Neuronal stem cell (in vitro differentiated cells): Measurements from ENCODE around the gene RASSF5.

Experiments used
- DNase-seq: peaks from one replicate; pipeline ENCODE4 v3.0.0-alpha.2; 2013; ENCODE audit warnings: low spot score
- H2AFZ ChIP-seq: one replicate; pipeline ENCODE4 v1.6.1; 2013; ENCODE audit warnings: mild to moderate bottlenecking, low read length, inconsistent platforms
- H2AK5ac ChIP-seq: 2 replicates; pipeline ENCODE4 v1.6.1; 2013; ENCODE audit warnings: low read depth, mild to moderate bottlenecking, inconsistent platforms, low read length, moderate library complexity, mixed read lengths
- H2BK120ac ChIP-seq: 2 replicates; pipeline ENCODE4 v1.6.1; 2013; ENCODE audit warnings: low read depth, mild to moderate bottlenecking, inconsistent platforms, low read length, moderate library complexity, mixed read lengths
- H2BK12ac ChIP-seq: one replicate; pipeline ENCODE4 v1.6.1; 2013; ENCODE audit warnings: low read length, inconsistent platforms
- H2BK15ac ChIP-seq: 2 replicates; pipeline ENCODE4 v1.6.1; 2013; ENCODE audit warnings: mild to moderate bottlenecking, low read length, inconsistent platforms, mixed read lengths
- H2BK5ac ChIP-seq: one replicate; pipeline ENCODE4 v1.6.1; 2013; ENCODE audit warnings: inconsistent platforms, mild to moderate bottlenecking, low read length, moderate library complexity
- H3K14ac ChIP-seq: one replicate; pipeline ENCODE4 v1.6.1; 2013; ENCODE audit warnings: low read length, inconsistent platforms
- H3K18ac ChIP-seq: 2 replicates; pipeline ENCODE4 v1.6.1; 2013; ENCODE audit warnings: low read length, inconsistent platforms
- H3K23ac ChIP-seq: 2 replicates; pipeline ENCODE4 v1.6.1; 2013; ENCODE audit warnings: low read depth, mild to moderate bottlenecking, mixed read lengths, low read length, inconsistent platforms; ENCODE audit not compliant: poor library complexity
- H3K27ac ChIP-seq: replicated peaks from 3 replicates; pipeline ENCODE4 v1.5.1; 2013; ENCODE audit warnings: low read length, inconsistent platforms
- H3K27me3 ChIP-seq, 3 experiments: 2 replicates each; pipeline ENCODE4 v1.6.1; 2013; ENCODE audit warnings: low read length in 3 of 3, mild to moderate bottlenecking in 2 of 3, inconsistent platforms in 1 of 3, low read depth in 1 of 3, mixed read lengths in 1 of 3, moderate library complexity in 1 of 3; ENCODE audit not compliant: control insufficient read depth in 3 of 3, insufficient read depth in 3 of 3
- H3K36me3 ChIP-seq, 2 donors: replicated peaks in 1 of 2; 2 replicates each; pipeline ENCODE4 v1.6.1; 2013; ENCODE audit warnings: low read length in 2 of 2; ENCODE audit not compliant: control insufficient read depth in 2 of 2, insufficient read depth in 2 of 2
- H3K4ac ChIP-seq: 2 replicates; pipeline ENCODE4 v1.6.1; 2013; ENCODE audit warnings: inconsistent platforms, mild to moderate bottlenecking, low read length, moderate library complexity
- H3K4me1 ChIP-seq, 2 donors: 1 replicate in 1 of 2; 2 replicates in 1 of 2; pipeline ENCODE4 v1.6.1; 2013; ENCODE audit warnings: low read length in 2 of 2, low read depth in 1 of 2; ENCODE audit not compliant: control insufficient read depth in 2 of 2, insufficient read depth in 1 of 2
- H3K4me2 ChIP-seq: one replicate; pipeline ENCODE4 v1.6.1; 2013; ENCODE audit warnings: mild to moderate bottlenecking, low read length, inconsistent platforms; ENCODE audit not compliant: insufficient read depth, poor library complexity, severe bottlenecking
- H3K4me3 ChIP-seq, 2 donors: 2 replicates each; pipeline ENCODE4 v1.5.1; 2013; ENCODE audit warnings: low read length in 2 of 2, mild to moderate bottlenecking in 2 of 2, inconsistent platforms in 1 of 2, moderate library complexity in 1 of 2
- H3K79me1 ChIP-seq: one replicate; pipeline ENCODE4 v1.6.1; 2013; ENCODE audit warnings: low read depth, mild to moderate bottlenecking, inconsistent platforms, low read length, moderate library complexity
- H3K9ac ChIP-seq: one replicate; pipeline ENCODE4 v1.6.1; 2013; ENCODE audit warnings: mild to moderate bottlenecking, low read depth, low read length, inconsistent platforms; ENCODE audit not compliant: poor library complexity
- H3K9me3 ChIP-seq, 2 donors: replicated peaks in 1 of 2; 2 replicates each; pipeline versions ENCODE3 to v1.6.1; 2013; ENCODE audit warnings: low read length in 2 of 2, mild to moderate bottlenecking in 2 of 2, inconsistent platforms in 1 of 2, low read depth in 1 of 2, mixed read lengths in 1 of 2, moderate library complexity in 1 of 2; ENCODE audit not compliant: control insufficient read depth in 2 of 2, insufficient read depth in 1 of 2
- H4K8ac ChIP-seq: one replicate; pipeline ENCODE4 v1.6.1; 2013; ENCODE audit warnings: low read depth, mild to moderate bottlenecking, inconsistent platforms, low read length, moderate library complexity
- H4K91ac ChIP-seq: one replicate; pipeline ENCODE4 v1.6.1; 2013; ENCODE audit warnings: low read length, low read depth, mild to moderate bottlenecking, inconsistent platforms; ENCODE audit not compliant: poor library complexity
- WGBS, 2 donors: extraction: QIAGEN DNeasy Blood & Tissue Kit; methylation state at CpG; one replicate each; pipeline ENCODE4 v1.1.7; 2013; ENCODE audit warnings: missing lambda C conversion rate in 2 of 2, mixed read lengths in 1 of 2; ENCODE audit not compliant: insufficient read length in 2 of 2, insufficient replicate concordance in 1 of 2; ENCODE audit errors: extremely low coverage in 2 of 2; 5-methylcytosine and 5-hydroxymethylcytosine counted together

The RASSF5 gene

DNA sequence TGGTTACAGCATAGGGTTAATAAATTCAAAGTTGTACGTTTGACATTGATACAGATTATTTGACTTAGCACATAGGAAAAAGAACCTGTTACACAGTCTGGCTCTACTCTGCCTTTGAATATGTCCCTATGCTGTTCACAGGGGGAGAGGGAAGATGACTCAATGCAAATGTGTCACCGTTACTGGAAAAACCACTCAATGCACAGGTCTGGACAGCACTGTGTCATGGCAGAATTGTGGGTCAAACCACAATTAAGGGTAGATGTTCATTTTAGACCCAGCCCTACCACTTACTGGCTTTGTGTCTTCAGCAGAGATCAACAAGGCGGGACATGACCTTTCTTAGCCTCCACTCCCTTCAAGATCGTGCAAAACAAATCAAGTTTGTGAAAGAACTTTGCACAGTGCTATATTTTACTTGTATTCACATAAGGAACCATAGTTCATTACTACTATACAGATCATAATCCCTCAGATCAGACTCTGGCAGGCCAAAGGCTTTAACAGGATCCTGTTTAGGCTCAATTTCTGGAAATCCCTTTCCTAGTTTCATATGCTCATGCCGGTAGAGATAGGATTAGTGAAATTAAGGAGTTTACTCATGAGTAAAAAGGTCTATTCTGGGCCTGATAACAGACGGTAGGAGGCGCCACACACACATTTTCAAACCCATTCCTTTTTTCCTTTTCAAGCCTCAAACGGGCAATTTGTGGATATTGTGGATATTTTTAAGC is 82.9 kb downstream of the RASSF5 start:
- Histone ChIP-seq H4K8ac (no peak overlapping the region), H3K4me1 (peaks cover 8 to 12% of the 10 kb centered on the region in 2 donors), H2BK5ac (no peak overlapping the region), H2AK5ac (no peak overlapping the region), H2BK12ac (no peak overlapping the region), H3K4me2 (no peak overlapping the region), H2BK120ac (no peak overlapping the region), H3K9ac (no peak overlapping the region), H3K23ac (no peak overlapping the region), H3K27me3 (no peaks in the 10 kb centered on the region), H2BK15ac (no peak overlapping the region), H3K79me1 (no peaks in the 10 kb centered on the region), H3K9me3 (no peaks in the 10 kb centered on the region), H3K4me3 (no peak overlapping the region), H4K91ac (no peak overlapping the region), H2AFZ (no peak overlapping the region), H3K36me3 (peaks cover 8 to 64% of the 10 kb centered on the region in 2 donors), H3K4ac (no peak overlapping the region), H3K14ac (no peak overlapping the region), H3K27ac (no peak overlapping the region), H3K18ac (no peak overlapping the region)
- DNase-seq = no peak
- no CpG with 5 or more reads among the region's 8 CpGs for WGBS, 2 donors

GRCh38 chr1:206591226-206591625 is 83.9 kb downstream of the RASSF5 start:
- Histone ChIP-seq H3K4ac (no peak overlapping the region), H2BK15ac (no peak overlapping the region), H3K14ac (no peak overlapping the region), H2AFZ (no peak overlapping the region), H3K23ac (no peak overlapping the region), H3K4me3 (no peak overlapping the region), H4K91ac (no peak overlapping the region), H3K36me3 (peaks cover 8 to 74% of the 10 kb centered on the region in 2 donors), H2BK5ac (no peak overlapping the region), H2BK12ac (no peak overlapping the region), H3K79me1 (no peaks in the 10 kb centered on the region), H4K8ac (no peak overlapping the region), H3K4me1 (peaks cover 8 to 12% of the 10 kb centered on the region in 2 donors), H3K27ac (peak overlapping the region; percentile 29), H3K18ac (no peak overlapping the region), H2BK120ac (no peak overlapping the region), H3K9ac (no peak overlapping the region), H3K4me2 (no peak overlapping the region), H2AK5ac (no peak overlapping the region), H3K27me3 (no peaks in the 10 kb centered on the region), H3K9me3 (no peaks in the 10 kb centered on the region)
- WGBS, 2 donors = no CpG with 5 or more reads among the region's 5 CpGs
- no peak for DNase-seq

DNA sequence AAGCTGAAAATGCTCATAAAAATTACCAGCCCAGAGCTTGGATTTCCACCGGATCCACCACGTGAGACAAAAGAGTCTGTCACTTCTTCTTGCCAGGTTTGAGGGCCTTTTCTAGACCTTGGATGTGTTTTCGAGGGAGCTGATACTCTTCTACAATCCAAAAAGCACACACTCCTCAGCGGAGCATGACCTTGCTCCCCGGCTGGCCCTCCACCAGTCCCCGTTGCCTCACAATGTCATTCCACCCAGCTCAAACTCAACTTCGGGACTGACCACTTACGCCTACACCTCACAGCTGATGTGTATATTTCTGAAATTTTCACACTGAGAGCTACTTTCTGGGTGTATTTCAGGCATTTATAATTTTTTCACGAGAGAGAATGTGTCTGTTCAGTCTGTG is 84.4 kb downstream of the RASSF5 start:
- H2AFZ ChIP-seq = no peak overlapping the region
- no peak overlapping the region for H3K4me2 ChIP-seq
- no peaks in the 10 kb centered on the region for H3K9me3 ChIP-seq
- H2BK15ac ChIP-seq = no peak overlapping the region
- H3K79me1 ChIP-seq = no peaks in the 10 kb centered on the region
- H4K91ac ChIP-seq = no peak overlapping the region
- H3K4me3 ChIP-seq = no peak overlapping the region
- H3K36me3 ChIP-seq = peaks cover 8 to 79% of the 10 kb centered on the region in 2 donors
- no peak overlapping the region for H3K4ac ChIP-seq
- no peak overlapping the region for H2BK12ac ChIP-seq
- peaks cover 8 to 12% of the 10 kb centered on the region in 2 donors for H3K4me1 ChIP-seq
- H3K23ac ChIP-seq = no peak overlapping the region
- no peak overlapping the region for H2BK120ac ChIP-seq
- H3K14ac ChIP-seq = no peak overlapping the region
- H3K18ac ChIP-seq = no peak overlapping the region
- no peak overlapping the region for H2AK5ac ChIP-seq
- H3K27ac ChIP-seq = no peak overlapping the region
- H3K9ac ChIP-seq = no peak overlapping the region
- DNase-seq = no peak
- no CpG with 5 or more reads among the region's 9 CpGs for WGBS, 2 donors
- no peaks in the 10 kb centered on the region for H3K27me3 ChIP-seq
- no peak overlapping the region for H4K8ac ChIP-seq
- H2BK5ac ChIP-seq = no peak overlapping the region

DNA sequence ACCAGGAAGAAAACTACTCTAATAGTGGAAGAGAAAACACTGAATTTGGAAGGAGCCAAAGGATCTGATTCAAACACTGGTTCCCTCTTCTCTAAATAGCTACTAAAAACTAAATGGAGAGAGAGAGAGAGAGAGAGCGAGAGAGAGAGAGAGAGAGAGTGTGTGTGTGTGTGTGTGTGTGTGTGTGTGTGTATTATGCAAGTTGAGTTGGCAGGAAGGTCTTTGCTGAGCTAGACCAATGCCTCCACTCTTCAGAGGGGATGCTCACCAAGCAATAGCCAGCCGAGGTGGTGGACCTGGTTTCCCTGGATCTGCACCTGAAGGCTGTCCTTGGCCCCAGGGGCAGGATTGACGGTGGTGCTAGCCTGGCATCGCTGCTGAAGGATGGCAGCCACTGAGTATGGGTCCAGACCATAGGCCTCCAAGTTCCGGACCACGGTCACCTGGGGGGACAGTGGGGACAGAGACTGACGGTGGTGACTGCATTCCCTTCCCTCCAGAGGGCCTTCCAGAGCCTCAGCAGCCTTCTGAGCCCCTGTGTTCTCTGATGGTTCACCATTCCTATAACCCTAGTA is 86.1 kb downstream of the RASSF5 start:
- H3K9ac ChIP-seq = no peak overlapping the region
- no peak overlapping the region for H2AFZ ChIP-seq
- H3K9me3 ChIP-seq = no peaks in the 10 kb centered on the region
- H3K27ac ChIP-seq = no peak overlapping the region
- H4K8ac ChIP-seq = no peak overlapping the region
- no peak overlapping the region for H2BK5ac ChIP-seq
- no peak overlapping the region for H3K23ac ChIP-seq
- no peak overlapping the region for H2AK5ac ChIP-seq
- no peak overlapping the region for H3K18ac ChIP-seq
- H2BK15ac ChIP-seq = no peak overlapping the region
- H3K36me3 ChIP-seq = peaks cover 11 to 92% of the 10 kb centered on the region in 2 donors
- no peaks in the 10 kb centered on the region for H3K27me3 ChIP-seq
- WGBS, 2 donors = no CpG with 5 or more reads among the region's 7 CpGs
- no peak overlapping the region for H2BK12ac ChIP-seq
- no peak overlapping the region for H4K91ac ChIP-seq
- H3K4me2 ChIP-seq = no peak overlapping the region
- no peak overlapping the region for H3K14ac ChIP-seq
- DNase-seq = no peak
- no peak overlapping the region for H3K4me3 ChIP-seq
- no peak overlapping the region for H3K4ac ChIP-seq
- H3K79me1 ChIP-seq = no peaks in the 10 kb centered on the region
- H2BK120ac ChIP-seq = no peak overlapping the region
- peaks cover under 1 to 2% of the 10 kb centered on the region in 2 donors for H3K4me1 ChIP-seq
